ENCODE data around the gene PHLDB1.
"Not testable (repeated sequence)": the region's sequence is repeated elsewhere in the genome, so short reads cannot be mapped to it uniquely, and the experiment has no call there.

Gene PHLDB1

GRCh38 chr11:118606157-118606843, 1.1 kb upstream of the PHLDB1 start:
- no peak for DNase-seq

- no peak for DNase-seq
Measured at GRCh38 chr11:118606844-118607228, 579 bp upstream of the PHLDB1 start.

- DNase-seq = peak; percentile 90
Measured at GRCh38 chr11:118608360-118609227, 1.2 kb downstream of the PHLDB1 start.

GRCh38 chr11:118609380-118610224, 2.2 kb downstream of the PHLDB1 start:
- peak; percentile 22 for DNase-seq

- DNase-seq = no peak
Measured at GRCh38 chr11:118610225-118610772, 2.9 kb downstream of the PHLDB1 start.

GRCh38 chr11:118610773-118611432, 3.5 kb downstream of the PHLDB1 start:
- DNase-seq = peak; percentile 72

- DNase-seq = not testable (repeated sequence)
Measured at GRCh38 chr11:118611433-118611795, 4.0 kb downstream of the PHLDB1 start.

- DNase-seq = no peak
Measured at GRCh38 chr11:118612378-118612777, 5.0 kb downstream of the PHLDB1 start.

GRCh38 chr11:118614511-118614910, 7.1 kb downstream of the PHLDB1 start:
- no peak for DNase-seq

- no peak for DNase-seq
Measured at GRCh38 chr11:118615282-118615975, 8.0 kb downstream of the PHLDB1 start.

- no peak for DNase-seq
Measured at GRCh38 chr11:118615976-118616371, 8.6 kb downstream of the PHLDB1 start.

- no peak for DNase-seq
Measured at GRCh38 chr11:118618115-118618990, 10.9 kb downstream of the PHLDB1 start.

- DNase-seq = no peak
Measured at GRCh38 chr11:118618991-118619375, 11.6 kb downstream of the PHLDB1 start.

GRCh38 chr11:118619444-118620197, 12.2 kb downstream of the PHLDB1 start:
- no peak for DNase-seq

- no peak for DNase-seq
Measured at GRCh38 chr11:118620529-118621070, 13.2 kb downstream of the PHLDB1 start.

GRCh38 chr11:118621071-118621783, 13.8 kb downstream of the PHLDB1 start:
- no peak for DNase-seq

- DNase-seq = no peak
Measured at GRCh38 chr11:118621784-118622375, 14.5 kb downstream of the PHLDB1 start.
